MM.1S (cell line): ENCODE data around the gene ADAMTS2.

Experiments used
- DNase-seq: peaks from one replicate; pipeline ENCODE4 v3.0.0-alpha.2; 2015
- H2AFZ ChIP-seq: fragments of 300-600 bp; sonication (generic); 2 replicates; pipeline ENCODE4 v1.6.0; 2016; ENCODE audit warnings: antibody characterized with exemption, low read length
- H3F3A ChIP-seq: fragments of 300-600 bp; sonication (generic); 2 replicates; pipeline ENCODE4 v1.6.1; 2016; ENCODE audit warnings: mild to moderate bottlenecking, antibody characterized with exemption, low read length, moderate library complexity, mixed read lengths; ENCODE audit not compliant: insufficient read depth
- H3K27ac ChIP-seq: fragments of 300-600 bp; sonication (generic); 2 replicates; pipeline ENCODE4 v1.5.1; 2016; ENCODE audit warnings: mild to moderate bottlenecking, low read length
- H3K27me3 ChIP-seq: fragments of 300-600 bp; sonication (generic); replicated peaks from 2 replicates; pipeline ENCODE4 v1.6.0; 2016; ENCODE audit warnings: low read length; ENCODE audit not compliant: insufficient read depth
- H3K36me3 ChIP-seq: fragments of 300-600 bp; sonication (generic); replicated peaks from 2 replicates; pipeline ENCODE4 v1.6.1; 2016; ENCODE audit warnings: mild to moderate bottlenecking, low read length, mixed read lengths; ENCODE audit not compliant: insufficient read depth
- H3K4me1 ChIP-seq: fragments of 300-600 bp; sonication (generic); 2 replicates; pipeline ENCODE4 v1.6.1; 2016; ENCODE audit warnings: low read length, mixed read lengths
- H3K4me2 ChIP-seq: fragments of 300-600 bp; sonication (generic); 2 replicates; pipeline ENCODE4 v1.6.0; 2016; ENCODE audit warnings: low read depth, low read length
- H3K4me3 ChIP-seq: fragments of 300-600 bp; sonication (generic); 2 replicates; pipeline ENCODE4 v1.5.1; 2016; ENCODE audit warnings: low read length, mixed read lengths
- H3K79me2 ChIP-seq: fragments of 300-600 bp; sonication (generic); 2 replicates; pipeline ENCODE4 v1.6.1; 2016; ENCODE audit warnings: mixed run types, low read length, mixed read lengths
- H3K9ac ChIP-seq: fragments of 300-600 bp; sonication (generic); 2 replicates; pipeline ENCODE4 v1.6.1; 2016; ENCODE audit warnings: low read length, mixed read lengths
- H3K9me2 ChIP-seq: fragments of 300-600 bp; sonication (generic); replicated peaks from 2 replicates; pipeline ENCODE4 v1.6.1; 2016; ENCODE audit warnings: mild to moderate bottlenecking, low read length, mixed read lengths; ENCODE audit not compliant: insufficient read depth
- H3K9me3 ChIP-seq: fragments of 300-600 bp; sonication (generic); replicated peaks from 2 replicates; pipeline ENCODE4 v1.6.1; 2016; ENCODE audit warnings: mild to moderate bottlenecking, low read length, mixed read lengths; ENCODE audit not compliant: insufficient read depth
- H4K20me1 ChIP-seq: fragments of 300-600 bp; sonication (generic); 2 replicates; pipeline ENCODE4 v1.6.1; 2016; ENCODE audit warnings: mild to moderate bottlenecking, low read length, moderate library complexity, mixed read lengths; ENCODE audit not compliant: insufficient read depth
- EZH2 ChIP-seq: fragments of 300-600 bp; sonication (generic); optimal IDR thresholded peaks from 2 replicates; pipeline ENCODE3; 2017; ENCODE audit warnings: low read depth, mild to moderate bottlenecking, antibody characterized with exemption, low read length, mixed read lengths
- EZH2phosphoT487 ChIP-seq: fragments of 300-600 bp; sonication (generic); IDR thresholded peaks from 2 replicates; pipeline ENCODE4 v1.6.1; 2018; ENCODE audit warnings: antibody characterized with exemption, low read length
- TF ChIP-seq, protein P1 (sequence below): fragments of 300-600 bp; sonication (generic); IDR thresholded peaks from 2 replicates; pipeline ENCODE4 v1.5.1; 2016; ENCODE audit warnings: antibody characterized with exemption, low read length, mixed read lengths

Gene ADAMTS2

DNA sequence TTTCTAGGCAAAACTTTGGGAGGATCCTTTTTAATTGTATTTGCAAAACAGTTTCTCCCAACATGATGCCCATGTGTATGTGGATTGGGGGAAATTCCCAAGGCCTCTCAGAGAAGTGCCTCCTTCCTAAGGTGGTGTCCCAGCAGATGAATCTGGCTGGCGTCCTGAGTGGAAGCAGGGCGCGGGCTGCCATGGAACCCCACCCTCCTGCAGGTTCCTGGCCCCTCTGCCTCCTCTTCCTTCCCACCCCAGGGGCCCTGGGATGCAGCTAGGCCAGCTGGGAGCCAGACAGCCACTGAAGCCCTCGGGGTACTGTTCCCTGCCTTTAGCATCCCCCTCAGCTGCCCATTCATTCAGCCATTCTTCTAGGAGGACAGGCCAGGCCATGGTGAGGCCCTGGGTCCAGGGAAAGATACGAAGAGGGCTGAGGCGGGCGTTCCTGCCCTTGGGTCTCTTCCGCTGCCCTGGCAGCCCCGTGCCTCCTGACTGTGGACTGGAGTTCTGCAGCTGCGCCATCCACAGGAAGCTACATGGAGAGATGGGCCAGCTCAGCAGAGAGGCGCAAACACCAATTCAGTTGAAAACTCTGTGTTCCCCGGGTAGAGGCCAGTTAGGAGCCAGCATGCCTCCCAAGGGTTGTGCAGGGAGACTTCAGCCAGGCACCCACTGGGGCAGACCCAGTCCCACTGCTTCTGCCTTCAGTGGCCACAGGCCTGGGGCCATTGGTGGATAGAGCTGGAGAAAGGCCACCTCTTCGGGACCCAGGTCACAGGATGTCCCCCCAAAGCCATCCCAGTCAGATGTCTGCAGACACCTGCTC is 36.5 kb downstream of the ADAMTS2 start:
- Histone ChIP-seq H3K9me3 (no peaks in the 10 kb centered on the region), H3K9me2 (no peaks in the 10 kb centered on the region), H3K79me2 (no peaks in the 10 kb centered on the region), H3K4me2 (no peak overlapping the region), H3K27me3 (no peaks in the 10 kb centered on the region; the same call in 1 of the 2 replicates), H4K20me1 (no peaks in the 10 kb centered on the region), H3K27ac (no peak overlapping the region), H3F3A (no peaks in the 10 kb centered on the region), H3K36me3 (no peaks in the 10 kb centered on the region), H2AFZ (no peak overlapping the region), H3K9ac (no peak overlapping the region), H3K4me3 (no peak overlapping the region), H3K4me1 (no peaks in the 10 kb centered on the region)
- DNase-seq = no peak
- no peak for TF ChIP-seq EZH2
- TF ChIP-seq, protein P1, sequence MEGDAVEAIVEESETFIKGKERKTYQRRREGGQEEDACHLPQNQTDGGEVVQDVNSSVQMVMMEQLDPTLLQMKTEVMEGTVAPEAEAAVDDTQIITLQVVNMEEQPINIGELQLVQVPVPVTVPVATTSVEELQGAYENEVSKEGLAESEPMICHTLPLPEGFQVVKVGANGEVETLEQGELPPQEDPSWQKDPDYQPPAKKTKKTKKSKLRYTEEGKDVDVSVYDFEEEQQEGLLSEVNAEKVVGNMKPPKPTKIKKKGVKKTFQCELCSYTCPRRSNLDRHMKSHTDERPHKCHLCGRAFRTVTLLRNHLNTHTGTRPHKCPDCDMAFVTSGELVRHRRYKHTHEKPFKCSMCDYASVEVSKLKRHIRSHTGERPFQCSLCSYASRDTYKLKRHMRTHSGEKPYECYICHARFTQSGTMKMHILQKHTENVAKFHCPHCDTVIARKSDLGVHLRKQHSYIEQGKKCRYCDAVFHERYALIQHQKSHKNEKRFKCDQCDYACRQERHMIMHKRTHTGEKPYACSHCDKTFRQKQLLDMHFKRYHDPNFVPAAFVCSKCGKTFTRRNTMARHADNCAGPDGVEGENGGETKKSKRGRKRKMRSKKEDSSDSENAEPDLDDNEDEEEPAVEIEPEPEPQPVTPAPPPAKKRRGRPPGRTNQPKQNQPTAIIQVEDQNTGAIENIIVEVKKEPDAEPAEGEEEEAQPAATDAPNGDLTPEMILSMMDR = no peak
- TF ChIP-seq EZH2phosphoT487 = no peak

GRCh38 chr5:179307931-179308471 is 37.3 kb downstream of the ADAMTS2 start:
- Histone ChIP-seq H3K36me3 (no peaks in the 10 kb centered on the region), H3K9me3 (no peaks in the 10 kb centered on the region), H3K79me2 (no peaks in the 10 kb centered on the region), H3K4me2 (no peak overlapping the region), H3K27me3 (no peaks in the 10 kb centered on the region; the same call in 1 of the 2 replicates), H3K27ac (no peak overlapping the region), H3F3A (no peaks in the 10 kb centered on the region), H3K4me3 (no peak overlapping the region), H2AFZ (no peak overlapping the region), H3K9ac (no peak overlapping the region), H4K20me1 (no peaks in the 10 kb centered on the region), H3K4me1 (no peaks in the 10 kb centered on the region), H3K9me2 (no peaks in the 10 kb centered on the region)
- TF ChIP-seq, protein P1 = no peak
- TF ChIP-seq EZH2 = no peak
- TF ChIP-seq EZH2phosphoT487 = no peak
- no peak for DNase-seq

GRCh38 chr5:179307013-179307800 is 38.1 kb downstream of the ADAMTS2 start:
- no peak for TF ChIP-seq EZH2phosphoT487
- TF ChIP-seq, protein P1 = no peak
- no peak for TF ChIP-seq EZH2
- H2AFZ ChIP-seq = no peak overlapping the region

More at GRCh38 chr5:179307013-179307800, 38.1 kb downstream of the ADAMTS2 start:
- Histone ChIP-seq H3F3A (no peaks in the 10 kb centered on the region), H3K79me2 (no peaks in the 10 kb centered on the region), H3K36me3 (no peaks in the 10 kb centered on the region), H3K27ac (no peak overlapping the region), H4K20me1 (no peaks in the 10 kb centered on the region), H3K4me2 (no peak overlapping the region), H3K9me3 (no peaks in the 10 kb centered on the region), H3K9me2 (no peaks in the 10 kb centered on the region), H3K9ac (no peak overlapping the region), H3K4me1 (no peaks in the 10 kb centered on the region), H3K4me3 (no peak overlapping the region), H3K27me3 (no peaks in the 10 kb centered on the region; the same call in 1 of the 2 replicates)
- DNase-seq = no peak
